GM18520 (cell line): Measurements from ENCODE around the gene EXOC3L2.

ENCODE experiments used
- ATAC-seq: cut with Tn5 transposase; IDR thresholded peaks from one replicate; pipeline ENCODE4 v1.9.1; 2021; ENCODE audit not compliant: unreplicated experiment

Gene EXOC3L2

DNA sequence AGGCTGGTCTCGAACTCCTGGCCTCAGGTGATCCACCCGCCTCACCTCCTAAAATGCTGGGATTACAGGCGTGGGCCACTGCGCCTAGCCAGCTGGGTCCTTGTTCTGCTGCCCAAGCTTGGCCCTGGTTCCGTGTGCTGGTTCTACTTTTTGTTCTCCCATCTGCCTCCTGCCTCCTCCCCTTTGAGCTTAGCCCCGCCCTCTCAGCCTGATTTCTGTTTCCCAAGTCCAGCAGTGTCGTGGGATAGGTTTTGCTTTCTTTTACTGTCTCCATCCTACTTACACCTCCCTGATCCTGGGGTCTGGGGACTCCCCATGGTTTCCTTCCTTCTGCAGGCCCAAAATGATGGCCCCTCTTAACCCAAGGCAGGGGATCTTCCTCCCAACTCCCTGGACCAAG lies 64.3 kb downstream of the EXOC3L2 start:
- no peak for ATAC-seq

DNA sequence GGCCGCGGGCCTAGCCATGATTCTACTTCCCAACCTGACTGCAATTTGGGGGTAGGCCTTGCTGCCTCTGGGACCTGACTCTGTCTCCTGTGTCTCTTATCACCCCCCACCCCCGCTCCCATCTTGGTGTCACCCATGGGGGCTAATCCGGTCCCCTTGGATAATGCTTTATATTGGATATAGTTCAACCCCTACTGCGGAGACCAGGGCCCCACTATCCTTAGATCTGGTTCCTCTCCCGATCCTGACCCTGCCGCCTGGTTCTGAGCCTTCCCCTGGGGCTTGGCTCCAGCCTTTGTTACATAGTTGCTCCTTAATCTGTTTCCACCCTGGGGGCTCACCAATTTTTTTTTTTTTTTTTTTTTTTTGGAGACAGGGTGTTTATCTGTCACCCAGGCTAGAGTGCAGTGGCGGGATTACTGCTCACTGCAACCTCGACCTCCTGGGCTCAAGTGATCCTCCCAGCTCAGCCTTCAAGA lies 65.3 kb downstream of the EXOC3L2 start:
- ATAC-seq: no peak

DNA sequence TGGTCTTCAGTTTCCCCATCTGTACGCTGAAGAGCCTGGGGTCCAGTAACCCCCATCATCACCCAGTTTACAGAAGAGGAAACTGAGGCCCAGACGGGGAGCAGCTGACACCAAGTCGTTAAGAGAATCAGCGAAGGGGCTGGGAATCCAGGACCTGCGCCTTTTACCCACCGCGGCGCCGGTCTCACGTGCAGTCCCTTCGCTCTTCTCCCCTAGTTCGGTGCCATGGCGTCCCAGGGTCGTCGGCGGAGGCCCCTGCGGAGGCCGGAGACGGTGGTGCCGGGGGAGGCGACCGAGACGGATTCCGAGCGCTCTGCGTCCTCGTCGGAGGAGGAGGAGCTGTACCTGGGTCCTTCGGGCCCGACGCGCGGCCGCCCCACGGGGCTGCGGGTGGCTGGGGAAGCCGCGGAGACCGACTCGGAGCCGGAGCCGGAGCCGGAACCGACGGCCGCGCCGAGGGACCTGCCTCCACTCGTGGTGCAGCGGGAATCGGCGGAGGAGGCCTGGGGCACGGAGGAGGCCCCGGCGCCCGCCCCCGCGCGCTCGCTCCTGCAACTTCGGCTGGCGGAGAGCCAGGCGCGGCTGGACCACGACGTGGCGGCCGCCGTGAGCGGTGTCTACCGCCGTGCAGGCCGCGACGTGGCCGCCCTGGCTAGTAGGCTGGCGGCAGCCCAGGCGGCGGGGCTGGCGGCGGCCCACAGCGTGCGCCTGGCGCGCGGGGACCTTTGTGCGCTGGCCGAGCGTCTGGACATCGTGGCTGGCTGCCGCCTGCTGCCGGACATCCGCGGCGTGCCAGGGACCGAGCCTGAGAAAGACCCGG lies 65.9 kb downstream of the EXOC3L2 start:
- no peak for ATAC-seq

DNA sequence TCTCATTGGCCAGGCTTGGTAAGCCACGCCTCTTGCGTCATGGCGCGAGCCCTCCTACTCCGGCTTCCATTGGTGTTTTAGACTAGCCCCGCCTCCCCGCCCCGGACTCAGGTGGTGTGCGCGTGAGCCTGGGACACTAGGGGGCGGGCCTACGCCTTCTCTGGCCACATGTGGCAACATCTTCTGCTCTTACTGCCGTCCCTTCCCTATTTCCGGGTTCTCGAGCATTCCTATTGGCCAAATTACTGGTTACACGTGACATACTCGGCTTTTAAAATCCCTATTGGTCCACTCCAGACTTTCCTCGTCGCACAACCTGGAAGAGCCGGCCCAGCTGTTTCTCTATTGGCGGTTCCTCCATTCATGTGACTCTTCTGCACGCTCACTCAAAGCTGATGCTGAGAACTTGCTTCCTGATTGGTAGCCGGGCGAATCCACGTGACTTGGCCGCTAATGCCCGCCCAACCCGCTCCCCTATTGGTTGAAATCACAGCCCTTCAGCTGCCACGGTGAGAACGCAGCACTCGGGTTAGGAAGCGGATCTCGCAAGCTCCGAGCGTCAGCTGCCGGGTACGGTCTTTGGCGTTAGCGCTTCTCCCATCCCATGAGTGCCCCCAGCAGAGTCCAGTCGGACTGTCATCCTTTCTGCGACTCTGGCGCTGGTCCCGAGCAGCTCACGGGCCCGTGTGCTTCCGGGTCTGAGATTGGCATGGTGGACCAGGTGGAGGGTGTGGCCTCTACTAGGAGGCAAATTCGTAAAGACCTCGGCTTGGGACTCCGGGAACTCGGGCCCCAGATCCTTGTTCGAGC lies 66.7 kb downstream of the EXOC3L2 start, which contains the start of gene BLOC1S3:
Gene BLOC1S3 (plus strand): TSS at position 523 of the 810 bp plus-strand sequence. CDS start 513 bp downstream, outside the sequence.
- ATAC-seq: peak; percentile 69

DNA sequence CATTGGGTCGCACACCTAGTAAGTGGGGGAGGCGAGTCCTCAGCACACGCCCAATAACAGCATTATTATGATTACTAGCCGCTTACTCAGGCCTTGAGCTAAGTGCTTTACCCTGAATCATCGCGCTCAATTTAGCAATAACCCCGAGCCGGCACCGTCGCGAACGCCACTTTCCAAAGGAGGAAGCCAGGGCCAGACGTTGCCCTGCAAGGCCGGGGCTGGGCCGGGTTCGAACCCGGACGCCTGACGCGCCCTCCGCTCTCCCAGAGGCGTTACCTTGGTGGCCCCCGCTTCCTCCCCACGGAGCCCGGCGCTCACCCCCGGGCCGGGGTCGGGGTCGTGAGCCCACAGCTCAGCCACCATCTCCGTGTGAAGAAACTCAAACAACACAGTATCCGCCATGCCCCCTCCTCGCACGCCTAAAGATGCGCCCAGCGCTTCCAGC lies 67.4 kb downstream of the EXOC3L2 start, which contains the start of gene TRAPPC6A:
Gene TRAPPC6A (minus strand): TSS at position 421 of the 445 bp plus-strand sequence. CDS start 19 bp downstream, at position 402.
- no peak for ATAC-seq

DNA sequence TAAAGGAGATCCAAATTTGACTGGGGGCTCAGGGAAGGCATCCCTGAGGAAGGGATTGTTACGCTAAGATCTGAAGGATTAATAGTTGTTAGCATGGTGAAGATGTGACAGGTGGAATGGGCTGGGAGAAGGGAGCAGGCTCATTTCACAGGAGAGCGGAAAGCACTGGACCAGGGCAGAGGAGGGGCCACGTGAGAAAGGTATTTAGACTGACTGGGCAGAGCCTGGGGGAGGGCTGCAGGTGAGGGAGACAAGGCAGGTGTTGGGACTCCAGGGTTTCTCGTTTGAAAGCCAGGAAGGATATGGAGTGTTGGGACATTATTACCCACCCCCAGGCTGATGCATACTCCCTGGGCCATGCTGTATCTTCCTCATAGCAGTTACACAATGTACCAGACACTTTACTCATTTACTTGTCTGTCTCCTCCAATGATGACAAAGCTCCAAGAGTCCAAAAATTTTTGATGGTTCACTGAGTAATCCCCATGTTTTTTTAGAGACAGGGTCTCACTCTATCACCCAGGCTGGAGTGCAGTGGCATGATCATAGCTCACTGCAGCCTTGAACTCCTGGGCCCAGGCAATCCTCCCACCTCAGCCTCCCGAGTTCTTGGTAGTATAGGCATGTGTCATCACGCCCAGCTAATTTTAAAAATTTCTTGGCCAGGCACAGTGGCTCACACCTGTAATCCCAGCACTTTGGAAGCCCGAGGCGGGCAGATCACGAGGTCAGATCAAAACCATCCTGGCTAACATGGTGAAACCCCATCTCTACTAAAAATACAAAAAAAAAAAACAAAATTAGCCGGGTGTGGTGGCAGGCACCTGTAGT lies 69.5 kb downstream of the EXOC3L2 start:
- no peak for ATAC-seq

DNA sequence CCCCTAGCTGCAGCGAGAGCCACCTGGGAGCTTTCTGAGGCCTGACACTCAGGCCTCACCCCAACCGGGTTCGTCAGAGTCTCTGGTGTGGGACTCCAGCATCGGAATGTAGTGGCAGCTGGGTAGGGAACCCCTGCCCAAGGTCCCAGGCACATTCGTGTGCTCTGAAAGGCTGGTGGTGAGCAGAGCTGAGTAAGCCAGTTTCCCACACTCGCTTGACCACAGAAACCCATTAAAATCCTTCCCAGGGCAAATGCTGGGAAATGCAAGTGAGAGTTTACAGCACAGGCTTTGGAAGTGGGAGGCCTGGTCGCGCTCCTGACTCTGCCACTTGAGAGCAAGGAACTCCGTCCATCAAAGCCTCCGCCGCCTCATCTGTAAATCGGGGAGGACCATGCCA lies 71.4 kb downstream of the EXOC3L2 start:
- no peak for ATAC-seq

DNA sequence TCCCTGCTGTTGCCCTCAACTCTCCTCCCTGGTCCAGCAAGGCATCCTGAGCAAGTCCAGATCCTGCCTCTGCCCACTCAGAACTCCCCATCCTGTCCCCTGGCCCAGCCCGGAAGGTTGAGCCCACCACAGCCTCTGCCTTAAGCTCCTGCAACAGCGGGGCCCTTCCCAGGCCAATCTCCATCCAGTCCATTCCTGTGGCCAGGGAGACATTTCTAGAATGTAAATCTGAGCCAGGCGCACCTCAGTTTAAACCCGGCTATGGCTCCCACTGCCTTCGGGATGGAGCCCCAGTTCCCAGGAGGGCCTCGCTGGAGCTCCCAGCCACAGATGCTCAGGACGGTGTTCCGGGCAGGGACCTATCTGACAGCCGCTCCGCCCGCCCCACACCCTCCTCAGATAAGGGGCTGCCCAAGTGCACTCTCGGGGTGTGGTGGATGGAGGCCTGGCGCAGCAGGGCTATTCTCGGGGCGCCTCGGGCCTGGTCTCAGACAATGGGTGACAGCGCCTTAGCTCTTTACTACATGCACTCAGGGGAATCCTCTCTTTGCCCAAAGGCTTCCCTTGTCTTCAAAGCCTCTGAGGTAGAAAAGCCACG lies 72.5 kb downstream of the EXOC3L2 start:
- ATAC-seq: no peak

DNA sequence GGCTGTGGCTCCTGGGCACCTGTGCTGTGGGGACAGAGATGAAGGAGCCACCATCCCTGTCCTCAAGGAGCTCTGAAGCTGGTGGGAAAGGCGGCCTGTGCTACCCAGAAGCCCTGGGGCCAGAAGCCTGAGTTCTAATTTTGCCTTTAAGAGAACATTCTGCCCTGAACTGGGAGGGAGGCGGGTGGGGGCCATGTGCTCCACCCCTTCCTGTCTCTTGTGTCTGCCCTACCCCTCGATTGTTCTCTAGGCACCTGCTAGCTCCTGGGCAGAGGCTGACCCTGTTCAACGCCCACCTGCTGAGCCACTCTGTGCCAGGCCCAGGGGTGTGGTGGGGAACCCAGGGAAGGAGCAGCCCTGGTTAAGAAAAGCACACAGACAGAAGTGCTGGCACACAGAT lies 73.0 kb downstream of the EXOC3L2 start:
- no peak for ATAC-seq

DNA sequence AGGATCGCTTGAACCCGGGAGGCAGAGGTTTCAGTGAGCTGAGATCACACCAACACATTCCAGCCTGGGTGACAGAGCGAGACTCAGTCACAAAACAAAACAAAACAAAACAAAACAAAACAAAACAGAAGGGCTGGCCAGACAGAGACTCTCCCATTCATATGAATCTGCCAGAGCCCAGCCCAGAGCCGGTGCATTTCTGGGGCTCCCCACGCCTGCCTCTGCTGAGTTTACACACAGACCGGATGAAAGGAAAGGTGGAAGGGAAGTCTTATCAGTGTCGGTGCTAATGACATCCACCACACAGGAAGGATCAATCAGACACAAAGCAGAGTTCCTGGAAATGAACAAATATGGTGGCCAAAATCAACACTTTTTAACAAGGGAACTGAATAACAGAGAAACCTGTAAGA lies 74.0 kb downstream of the EXOC3L2 start:
- no peak for ATAC-seq

DNA sequence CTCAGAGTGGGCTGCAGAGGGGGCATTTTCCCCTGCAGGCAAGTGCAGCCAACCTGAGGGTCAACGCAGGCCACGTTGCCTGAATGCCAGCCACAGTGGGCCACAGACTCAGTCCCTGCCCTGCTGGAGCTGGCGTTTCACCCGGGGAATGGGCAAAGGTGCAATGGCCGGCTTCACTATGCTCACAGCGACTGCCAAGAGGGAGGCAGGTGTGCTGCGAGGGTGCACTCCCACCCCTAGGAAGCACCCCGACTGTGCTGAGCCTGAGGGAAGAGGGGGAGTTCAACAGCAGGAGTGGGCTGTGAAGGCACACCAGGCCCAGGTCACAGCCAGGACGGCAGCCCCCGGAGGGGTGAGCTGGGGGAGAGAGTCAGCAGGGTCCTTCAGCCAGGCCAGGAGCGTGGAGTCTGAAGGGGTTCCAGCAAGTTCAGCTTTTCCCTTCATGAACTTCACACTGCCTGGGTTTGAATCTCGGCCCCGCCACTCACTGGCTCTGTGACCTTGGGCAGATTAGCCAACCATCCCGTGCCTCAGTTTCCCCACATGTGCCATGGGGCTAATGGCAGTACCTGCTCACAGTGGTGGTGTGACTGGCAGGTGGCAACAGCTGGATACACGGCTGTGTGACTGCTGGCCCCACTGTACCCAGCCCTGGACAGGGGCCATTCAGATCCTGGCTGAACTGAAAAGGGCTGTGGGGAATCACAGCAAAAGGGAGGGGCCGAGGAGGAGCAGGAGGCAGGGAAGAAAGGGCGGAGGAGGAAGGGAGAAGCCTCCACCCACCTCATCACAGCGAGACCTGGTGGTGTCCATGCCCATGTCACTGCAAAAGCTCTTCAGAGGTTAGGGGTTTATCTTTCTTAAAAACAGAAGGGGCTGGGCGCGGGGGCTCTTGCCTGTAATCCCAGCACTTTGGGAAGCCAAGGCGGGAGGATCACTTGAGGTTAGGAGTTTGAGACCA lies 74.8 kb downstream of the EXOC3L2 start:
- no peak for ATAC-seq

DNA sequence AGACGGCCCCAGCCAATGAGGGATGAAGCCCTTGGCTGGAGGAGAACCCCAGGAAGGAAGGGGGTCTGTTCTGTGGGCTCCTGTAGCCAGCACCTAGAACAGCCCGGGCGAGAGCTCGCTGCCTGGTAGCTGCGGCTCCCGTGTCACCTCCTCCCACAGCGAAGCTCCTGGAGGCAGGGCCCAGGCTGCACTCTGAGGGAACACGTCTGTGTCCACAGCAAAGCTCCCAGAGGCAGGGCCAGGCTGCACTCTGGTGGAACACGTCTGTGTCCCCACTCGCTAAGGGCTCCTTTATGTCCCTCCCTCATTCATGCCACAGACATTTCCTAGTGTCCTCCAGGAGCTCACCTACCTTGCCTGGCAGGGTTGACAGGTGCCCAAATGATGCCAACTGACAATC lies 75.6 kb downstream of the EXOC3L2 start:
- no peak for ATAC-seq

DNA sequence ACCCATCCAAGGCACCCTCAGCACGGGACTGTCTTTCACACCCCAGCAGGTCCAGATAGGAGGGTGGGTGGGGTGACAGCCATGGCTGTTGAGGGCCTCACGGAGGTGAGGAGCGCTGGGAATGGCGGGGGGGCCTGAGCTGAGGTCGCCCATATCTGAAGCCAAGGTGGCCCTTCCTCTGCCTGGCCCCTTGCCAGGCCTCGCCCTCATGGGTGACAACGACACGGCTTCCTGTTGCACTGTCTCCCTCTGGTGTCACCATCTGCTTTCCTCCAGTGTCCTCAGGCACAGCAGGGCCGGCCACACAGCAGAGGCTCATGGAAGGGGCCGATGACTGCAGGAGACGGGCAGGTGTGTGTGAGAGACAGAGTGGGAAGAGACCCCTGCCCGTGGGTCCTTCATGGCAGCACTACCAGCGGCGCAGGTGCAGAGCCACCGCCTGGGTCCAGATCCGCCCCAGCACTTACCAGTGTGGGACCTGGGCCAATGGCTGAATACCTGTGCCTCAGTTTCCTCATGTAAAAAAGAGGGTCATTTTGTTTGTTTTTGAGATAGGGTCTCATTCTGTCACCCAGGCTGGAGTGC lies 76.3 kb downstream of the EXOC3L2 start:
- no peak for ATAC-seq

DNA sequence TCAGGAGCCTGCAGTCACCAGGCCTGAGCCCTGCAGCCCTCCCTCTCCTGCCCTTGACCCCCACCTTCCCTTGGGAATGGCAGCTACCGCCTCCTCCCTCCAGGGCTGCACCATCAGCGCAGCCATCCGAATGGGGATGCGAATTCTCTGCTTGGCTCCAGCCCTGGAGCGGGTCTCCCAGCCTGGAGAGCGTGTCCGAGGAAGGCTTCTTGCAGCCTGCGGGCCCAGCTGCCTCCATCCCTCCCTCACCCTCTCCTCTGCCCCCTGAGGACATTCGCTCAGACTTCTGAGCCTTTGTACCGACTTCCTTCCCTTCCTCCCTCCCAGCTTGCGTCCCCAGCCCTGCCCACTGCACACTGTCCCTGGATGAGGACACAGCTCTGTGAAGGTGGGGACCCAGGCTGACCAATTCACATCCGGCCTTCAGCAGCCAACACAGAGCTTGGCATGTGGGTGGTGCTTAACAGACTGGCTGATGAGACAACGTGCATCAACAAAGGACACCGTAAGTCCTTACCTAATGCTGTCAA lies 78.4 kb downstream of the EXOC3L2 start:
- no peak for ATAC-seq

DNA sequence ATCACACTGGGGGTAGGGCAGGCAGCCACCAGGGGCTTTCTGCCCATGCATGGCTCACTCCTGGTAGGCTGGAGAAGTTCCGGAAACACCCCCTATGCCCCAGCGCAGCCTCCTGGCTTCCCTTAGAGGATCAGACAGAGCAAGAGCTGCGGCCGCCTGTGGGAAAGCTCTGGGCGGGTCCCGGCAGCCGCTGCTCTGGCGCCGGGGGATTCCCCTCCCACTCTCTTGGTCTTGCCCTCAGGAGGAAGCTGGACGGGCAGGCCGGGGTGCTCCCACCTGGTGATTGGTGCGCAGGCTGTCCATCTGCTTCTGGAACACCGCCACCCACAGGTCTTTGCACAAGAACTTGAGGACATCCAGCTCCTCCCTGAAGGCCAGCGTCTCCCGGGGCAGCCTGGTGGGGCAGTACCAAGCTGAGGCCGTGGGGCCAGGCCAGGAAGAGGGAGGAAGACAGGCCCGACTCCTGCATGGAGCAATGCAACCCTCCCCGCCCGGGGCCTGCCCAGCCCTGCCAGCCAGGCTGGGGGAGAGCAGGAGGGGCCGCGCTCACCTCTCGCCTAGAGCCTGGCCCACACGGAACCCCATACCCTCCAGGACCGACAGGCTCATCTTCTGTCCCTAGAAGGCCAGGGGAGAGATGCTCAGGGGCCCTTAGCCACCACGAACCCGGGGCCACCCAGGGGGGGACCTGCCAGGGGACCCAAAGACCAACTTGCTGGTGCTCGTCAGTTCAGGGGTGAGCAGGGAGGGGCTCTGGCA lies 80.5 kb downstream of the EXOC3L2 start:
- peak; percentile 74 for ATAC-seq

DNA sequence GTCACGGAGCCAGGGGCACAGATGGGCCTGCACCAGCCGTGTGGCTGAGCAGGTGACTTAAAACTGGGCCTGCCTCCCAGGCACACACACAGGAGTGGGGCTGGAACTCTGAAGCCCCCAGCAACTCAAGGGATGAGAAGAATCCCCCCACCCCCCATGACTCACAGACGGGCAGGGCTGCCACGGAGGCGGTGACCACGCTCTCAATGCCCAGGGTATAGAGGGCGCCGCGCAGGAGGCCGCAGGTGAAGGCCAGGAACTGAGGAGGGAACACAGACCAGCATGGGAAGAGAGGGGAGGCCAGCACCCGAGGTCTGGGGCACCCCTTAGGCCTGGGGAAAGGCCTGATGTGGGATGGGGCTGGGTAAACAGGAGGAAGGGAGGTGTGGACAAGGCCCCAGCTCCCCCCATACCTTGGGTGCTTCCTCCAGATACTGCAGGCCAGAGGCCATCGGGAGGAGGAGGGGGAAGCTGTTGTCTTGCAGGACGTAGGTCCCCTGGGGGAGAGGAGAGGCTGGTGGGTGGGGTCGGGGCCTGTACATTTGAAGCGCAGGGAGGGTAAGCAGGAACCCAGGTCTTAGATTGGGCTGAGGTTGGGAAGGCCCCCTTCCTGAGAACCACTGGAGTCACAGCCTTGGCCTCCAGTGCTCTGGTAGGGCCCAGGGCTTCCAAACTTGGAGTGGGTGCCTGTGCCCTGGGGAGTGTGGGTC lies 81.3 kb downstream of the EXOC3L2 start:
- ATAC-seq: no peak

DNA sequence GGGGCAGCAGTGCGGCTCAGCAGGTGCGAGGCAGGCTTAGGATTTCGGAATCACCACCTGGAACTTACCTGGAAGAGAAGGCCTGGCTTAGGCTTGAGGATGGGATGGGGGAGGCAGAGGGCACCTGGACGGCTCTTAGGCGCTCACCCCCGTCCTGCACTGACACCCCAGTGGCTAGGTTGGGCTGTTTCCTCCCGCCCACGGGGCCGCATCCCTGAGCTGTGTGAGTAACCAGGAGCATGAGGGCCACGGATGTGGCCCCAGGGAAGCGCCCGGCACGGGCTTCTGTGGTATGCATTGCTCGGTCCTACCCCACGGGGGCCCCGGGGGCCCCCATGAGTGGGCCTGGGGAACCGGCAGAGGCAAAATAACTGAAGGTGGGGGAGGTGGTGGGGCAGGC lies 82.1 kb downstream of the EXOC3L2 start:
- ATAC-seq: no peak
